ENCODE measurements around the gene POGK.

DNA sequence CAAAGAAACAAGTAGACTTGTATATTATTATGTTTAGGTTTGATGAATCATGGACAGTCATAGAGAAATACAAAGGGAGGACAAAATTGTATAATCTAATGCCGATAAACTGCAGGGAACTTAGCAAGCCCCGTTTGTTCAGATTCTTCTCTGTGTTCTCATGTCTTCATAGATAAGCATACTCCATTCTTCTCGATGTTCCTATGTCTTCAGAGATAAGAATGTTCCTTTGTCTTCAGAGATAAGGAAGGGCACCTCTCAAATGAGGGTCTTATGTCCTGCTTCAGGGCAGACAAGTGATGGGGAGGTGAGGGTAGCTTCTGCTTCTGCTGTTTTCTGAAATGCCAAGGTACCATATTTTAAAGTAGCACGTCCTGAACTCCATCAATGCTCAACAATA lies 56.5 kb downstream of the POGK start:
- TF ChIP-seq, protein P1, sequence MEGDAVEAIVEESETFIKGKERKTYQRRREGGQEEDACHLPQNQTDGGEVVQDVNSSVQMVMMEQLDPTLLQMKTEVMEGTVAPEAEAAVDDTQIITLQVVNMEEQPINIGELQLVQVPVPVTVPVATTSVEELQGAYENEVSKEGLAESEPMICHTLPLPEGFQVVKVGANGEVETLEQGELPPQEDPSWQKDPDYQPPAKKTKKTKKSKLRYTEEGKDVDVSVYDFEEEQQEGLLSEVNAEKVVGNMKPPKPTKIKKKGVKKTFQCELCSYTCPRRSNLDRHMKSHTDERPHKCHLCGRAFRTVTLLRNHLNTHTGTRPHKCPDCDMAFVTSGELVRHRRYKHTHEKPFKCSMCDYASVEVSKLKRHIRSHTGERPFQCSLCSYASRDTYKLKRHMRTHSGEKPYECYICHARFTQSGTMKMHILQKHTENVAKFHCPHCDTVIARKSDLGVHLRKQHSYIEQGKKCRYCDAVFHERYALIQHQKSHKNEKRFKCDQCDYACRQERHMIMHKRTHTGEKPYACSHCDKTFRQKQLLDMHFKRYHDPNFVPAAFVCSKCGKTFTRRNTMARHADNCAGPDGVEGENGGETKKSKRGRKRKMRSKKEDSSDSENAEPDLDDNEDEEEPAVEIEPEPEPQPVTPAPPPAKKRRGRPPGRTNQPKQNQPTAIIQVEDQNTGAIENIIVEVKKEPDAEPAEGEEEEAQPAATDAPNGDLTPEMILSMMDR (IDR thresholded peaks at IDR 0.05; ENCODE audit: insufficient read depth, low read depth, low read length), result no peak
- no peak for TF ChIP-seq EZH2 (IDR thresholded peaks at IDR 0.05; ENCODE audit: insufficient read depth, low read length)
